HepG2 (cell line): Measurements from ENCODE around the gene KCNB1.

Experiments
- FOXJ3 ChIP-seq: sonication (generic); formaldehyde crosslinking; IDR thresholded peaks from 2 replicates; pipeline ENCODE4 v1.4.0; 2020; ENCODE audit warnings: missing genetic modification reagents, mild to moderate bottlenecking, borderline replicate concordance
- REST ChIP-seq, 2 experiments: IDR thresholded peaks; 2 replicates each; pipeline ENCODE4 v1.6.1; 2011 to 2012; ENCODE audit warnings: low read length in 2 of 2, borderline replicate concordance in 1 of 2, low read depth in 1 of 2, mild to moderate bottlenecking in 1 of 2, moderate library complexity in 1 of 2

- TF ChIP-seq FOXJ3 (CRISPR knock-in tag): no peak
- no peak for TF ChIP-seq REST (IDR thresholded peaks at IDR 0.05; ENCODE audit: borderline replicate concordance in 1 of 2, low read depth in 1 of 2, low read length in 2 of 2)
These were observed 70.2 kb downstream of the KCNB1 start for GRCh38 chr20:49412254-49412653.
